H9 (cell line): ENCODE results near the gene APP. TPM values are rescaled to one million over a fixed set of nuclear protein-coding genes. Genes with fewer than 3 reads are reported as not detected.

Source experiments
- DNase-seq: peaks from one replicate; pipeline ENCODE4 v3.0.0-alpha.2; 2017
- H2AFZ ChIP-seq: one replicate; pipeline ENCODE4 v1.6.1; 2013; ENCODE audit warnings: mild to moderate bottlenecking, low read length, control low read depth, moderate library complexity
- H2AK5ac ChIP-seq: 2 replicates; pipeline ENCODE4 v1.6.1; 2013; ENCODE audit warnings: low read length, control low read depth, mixed read lengths; ENCODE audit not compliant: insufficient read length
- H2BK120ac ChIP-seq: one replicate; pipeline ENCODE4 v1.6.1; 2013; ENCODE audit warnings: low read depth, mild to moderate bottlenecking, low read length, control low read depth, inconsistent platforms; ENCODE audit not compliant: poor library complexity, severe bottlenecking
- H2BK12ac ChIP-seq: 2 replicates; pipeline ENCODE4 v1.6.1; 2013; ENCODE audit warnings: low read length, control low read depth, mixed read lengths, low read depth; ENCODE audit not compliant: insufficient read length
- H2BK15ac ChIP-seq: 2 replicates; pipeline ENCODE4 v1.6.1; 2013; ENCODE audit warnings: low read depth, low read length, control low read depth
- H2BK20ac ChIP-seq: one replicate; pipeline ENCODE4 v1.6.1; 2013; ENCODE audit warnings: low read depth, mild to moderate bottlenecking, low read length, control low read depth, inconsistent platforms; ENCODE audit not compliant: poor library complexity, severe bottlenecking
- H2BK5ac ChIP-seq: 2 replicates; pipeline ENCODE4 v1.6.1; 2013; ENCODE audit warnings: low read length, control low read depth, mixed read lengths; ENCODE audit not compliant: insufficient read length
- H3K14ac ChIP-seq: 2 replicates; pipeline ENCODE4 v1.6.1; 2013; ENCODE audit warnings: low read length, control low read depth; ENCODE audit not compliant: insufficient read depth
- H3K18ac ChIP-seq: 2 replicates; pipeline ENCODE4 v1.6.1; 2013; ENCODE audit warnings: low read depth, mild to moderate bottlenecking, mixed read lengths, low read length, control low read depth; ENCODE audit not compliant: insufficient read length
- H3K23ac ChIP-seq: 2 replicates; pipeline ENCODE4 v1.6.1; 2013; ENCODE audit warnings: low read length, control low read depth, mixed read lengths, low read depth; ENCODE audit not compliant: insufficient read length
- H3K23me2 ChIP-seq: 2 replicates; pipeline ENCODE4 v1.6.1; 2013; ENCODE audit warnings: low read depth, mild to moderate bottlenecking, mixed read lengths, low read length, control low read depth; ENCODE audit not compliant: insufficient read length, poor library complexity, severe bottlenecking
- H3K27ac ChIP-seq: 2 replicates; pipeline ENCODE4 v1.5.1; 2013; ENCODE audit warnings: low read length, control low read depth, mixed read lengths, low read depth; ENCODE audit not compliant: insufficient read length
- H3K27me3 ChIP-seq: 2 replicates; pipeline ENCODE4 v1.6.1; 2013; ENCODE audit warnings: low read length, control low read depth, inconsistent platforms; ENCODE audit not compliant: insufficient read depth
- H3K4ac ChIP-seq: 2 replicates; pipeline ENCODE4 v1.6.1; 2013; ENCODE audit warnings: low read depth, mild to moderate bottlenecking, control low read depth, inconsistent platforms, low read length, moderate library complexity
- H3K4me1 ChIP-seq: 2 replicates; pipeline ENCODE4 v1.6.1; 2013; ENCODE audit warnings: low read length, control low read depth, inconsistent platforms; ENCODE audit not compliant: insufficient read depth
- H3K4me2 ChIP-seq: 2 replicates; pipeline ENCODE4 v1.6.1; 2013; ENCODE audit warnings: low read length, control low read depth, mixed read lengths; ENCODE audit not compliant: insufficient read length, insufficient read depth
- H3K56ac ChIP-seq: 2 replicates; pipeline ENCODE4 v1.6.1; 2013; ENCODE audit warnings: low read depth, mild to moderate bottlenecking, mixed read lengths, low read length, control low read depth; ENCODE audit not compliant: insufficient read length
- H3K79me1 ChIP-seq: 2 replicates; pipeline ENCODE4 v1.6.1; 2013; ENCODE audit warnings: low read depth, mild to moderate bottlenecking, moderate library complexity, low read length, control low read depth, inconsistent platforms; ENCODE audit not compliant: insufficient read depth, poor library complexity, severe bottlenecking
- H3K79me2 ChIP-seq: 2 replicates; pipeline ENCODE4 v1.6.1; 2013; ENCODE audit warnings: low read length, control low read depth, inconsistent platforms; ENCODE audit not compliant: insufficient read depth
- H3K9ac ChIP-seq: 2 replicates; pipeline ENCODE4 v1.6.1; 2013; ENCODE audit warnings: low read length, control low read depth, mixed read lengths; ENCODE audit not compliant: insufficient read length; ENCODE audit errors: extremely low read depth
- H3K9me3 ChIP-seq: one replicate; pipeline ENCODE4 v1.6.1; 2013; ENCODE audit warnings: low read depth, low read length, inconsistent platforms; ENCODE audit not compliant: control insufficient read depth
- H3T11ph ChIP-seq: one replicate; pipeline ENCODE4 v1.6.1; 2013; ENCODE audit warnings: mild to moderate bottlenecking, low read length, control low read depth, inconsistent platforms
- H4K20me1 ChIP-seq: one replicate; pipeline ENCODE4 v1.6.1; 2013; ENCODE audit not compliant: control insufficient read depth, insufficient read length, insufficient read depth
- H4K5ac ChIP-seq: 2 replicates; pipeline ENCODE4 v1.6.1; 2013; ENCODE audit warnings: low read depth, mild to moderate bottlenecking, mixed read lengths, low read length, control low read depth; ENCODE audit not compliant: insufficient read length
- H4K8ac ChIP-seq: replicated peaks from 2 replicates; pipeline ENCODE4 v1.6.1; 2013; ENCODE audit warnings: low read length, control low read depth, mixed read lengths, low read depth; ENCODE audit not compliant: insufficient read length
- H4K91ac ChIP-seq: 2 replicates; pipeline ENCODE4 v1.6.1; 2013; ENCODE audit warnings: low read depth, mild to moderate bottlenecking, moderate library complexity, mixed read lengths, low read length, control low read depth; ENCODE audit not compliant: insufficient read length
- H3K27ac Mint-ChIP-seq, 3 experiments: 2 replicates in 2 of 3; 3 replicates in 1 of 3; pipeline ENCODE4 v1.8.0; 2020 to 2021; ENCODE audit warnings: mixed read lengths in 3 of 3, mild to moderate bottlenecking in 1 of 3, moderate library complexity in 1 of 3
- H3K27me3 Mint-ChIP-seq: 2 replicates; pipeline ENCODE4 v1.8.0; 2021; ENCODE audit warnings: low read depth, mild to moderate bottlenecking, moderate library complexity, mixed read lengths
- H3K36me3 Mint-ChIP-seq, 3 experiments: 2 replicates in 2 of 3; 3 replicates in 1 of 3; pipeline ENCODE4 v1.8.0; 2020 to 2021; ENCODE audit warnings: low read depth in 3 of 3, mixed read lengths in 3 of 3; ENCODE audit not compliant: insufficient read depth in 1 of 3
- H3K4me1 Mint-ChIP-seq, 2 experiments: 2 replicates each; pipeline ENCODE4 v1.8.0; 2020; ENCODE audit warnings: mixed read lengths in 2 of 2
- H3K4me3 Mint-ChIP-seq, 2 experiments: 2 replicates in 1 of 2; 3 replicates in 1 of 2; pipeline ENCODE4 v1.8.0; 2020 to 2021; ENCODE audit warnings: mild to moderate bottlenecking in 2 of 2, mixed read lengths in 2 of 2, moderate library complexity in 1 of 2
- H3K9me3 Mint-ChIP-seq, 2 experiments: 2 replicates in 1 of 2; 3 replicates in 1 of 2; pipeline ENCODE4 v1.8.0; 2020; ENCODE audit warnings: mild to moderate bottlenecking in 2 of 2, mixed read lengths in 2 of 2, moderate library complexity in 1 of 2
- WGBS: extraction: QIAGEN DNeasy Blood & Tissue Kit; methylation state at CpG from one replicate; pipeline ENCODE4 v1.1.7; 2013; ENCODE audit warnings: missing lambda C conversion rate, low lambda C conversion rate, mixed read lengths; ENCODE audit not compliant: insufficient read length; ENCODE audit errors: extremely low coverage; 5-methylcytosine and 5-hydroxymethylcytosine counted together
- total RNA-seq: library from RNA; stranded (reverse); gene quantifications from 2 replicates; pipeline ENCODE4 v1.2.1, GENCODE V29; 2021
- TF ChIP-seq, protein P1 (sequence below): fragments of 200-600 bp; sonication (generic); conservative IDR thresholded peaks from 3 replicates; pipeline ENCODE4 v1.8.0; 2021; ENCODE audit warnings: antibody characterized with exemption, mild to moderate bottlenecking

Gene APP
- total RNA-seq, 1 experiment from 2014 or later: 380 TPM

DNA sequence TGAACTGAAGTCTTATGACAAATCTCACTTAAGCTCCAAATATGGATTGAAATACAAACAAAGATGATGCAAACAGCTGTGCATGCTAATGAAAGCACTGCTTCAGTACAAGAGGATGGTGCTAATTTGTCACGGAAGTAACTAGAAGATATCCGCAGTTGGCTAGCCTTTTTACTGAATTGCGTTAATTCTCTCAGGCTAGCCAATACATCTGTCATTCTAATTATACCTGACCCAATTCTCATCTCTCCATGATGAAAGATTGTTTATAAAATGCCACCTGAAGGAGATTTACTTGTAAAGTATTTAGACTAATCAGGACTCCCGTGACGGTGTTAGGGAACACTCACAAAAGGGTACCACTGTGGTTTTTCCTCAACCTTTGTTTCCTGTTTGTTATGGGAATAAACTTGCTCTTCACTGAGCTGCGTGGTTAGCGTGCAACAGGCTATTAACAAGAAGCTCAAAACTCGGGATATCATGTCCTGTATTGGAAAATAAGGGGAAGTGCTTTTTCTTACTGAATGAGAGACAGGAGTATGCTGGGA lies 162.5 kb downstream of the APP start:
- no peak overlapping the region for H3K56ac ChIP-seq
- no peaks in the 10 kb centered on the region for H4K20me1 ChIP-seq
- no peaks in the 10 kb centered on the region for H3K27me3 ChIP-seq
- no peaks in the 10 kb centered on the region for H3K23me2 ChIP-seq
- Mint-ChIP-seq H3K9me3 (peaks cover 0 to 3% of the 10 kb centered on the region in 2 experiments; a peak in 1 of 5 replicates), H3K36me3 (peaks cover 8 to 17% (median 13%) of the 10 kb centered on the region in 3 experiments; a peak in 5 of 7 replicates), H3K27ac (peak overlapping the region; percentile 2 to 61 (median 10); a peak in 4 of 7 replicates), H3K4me1 (peaks cover 35 to 40% of the 10 kb centered on the region in 2 experiments), H3K4me3 (no peak overlapping the region), H3K27me3 (no peaks in the 10 kb centered on the region)
- no peak overlapping the region for H4K8ac ChIP-seq
- no CpG with 5 or more reads among the region's 8 CpGs for WGBS
- no peak overlapping the region for H3T11ph ChIP-seq
- no peak for DNase-seq
- no peak overlapping the region for H2BK12ac ChIP-seq
- H3K79me2 ChIP-seq: peaks cover 7% of the 10 kb centered on the region; the same call in 1 of the 2 replicates
- no peak overlapping the region for H3K23ac ChIP-seq
- H2AFZ ChIP-seq: no peak overlapping the region
- peaks cover 8% of the 10 kb centered on the region for H3K4me1 ChIP-seq
- H3K18ac ChIP-seq: no peak overlapping the region
- TF ChIP-seq, protein P1, sequence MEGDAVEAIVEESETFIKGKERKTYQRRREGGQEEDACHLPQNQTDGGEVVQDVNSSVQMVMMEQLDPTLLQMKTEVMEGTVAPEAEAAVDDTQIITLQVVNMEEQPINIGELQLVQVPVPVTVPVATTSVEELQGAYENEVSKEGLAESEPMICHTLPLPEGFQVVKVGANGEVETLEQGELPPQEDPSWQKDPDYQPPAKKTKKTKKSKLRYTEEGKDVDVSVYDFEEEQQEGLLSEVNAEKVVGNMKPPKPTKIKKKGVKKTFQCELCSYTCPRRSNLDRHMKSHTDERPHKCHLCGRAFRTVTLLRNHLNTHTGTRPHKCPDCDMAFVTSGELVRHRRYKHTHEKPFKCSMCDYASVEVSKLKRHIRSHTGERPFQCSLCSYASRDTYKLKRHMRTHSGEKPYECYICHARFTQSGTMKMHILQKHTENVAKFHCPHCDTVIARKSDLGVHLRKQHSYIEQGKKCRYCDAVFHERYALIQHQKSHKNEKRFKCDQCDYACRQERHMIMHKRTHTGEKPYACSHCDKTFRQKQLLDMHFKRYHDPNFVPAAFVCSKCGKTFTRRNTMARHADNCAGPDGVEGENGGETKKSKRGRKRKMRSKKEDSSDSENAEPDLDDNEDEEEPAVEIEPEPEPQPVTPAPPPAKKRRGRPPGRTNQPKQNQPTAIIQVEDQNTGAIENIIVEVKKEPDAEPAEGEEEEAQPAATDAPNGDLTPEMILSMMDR: no peak
- H3K4me2 ChIP-seq: no peak overlapping the region
- H3K9me3 ChIP-seq: no peaks in the 10 kb centered on the region
- no peak overlapping the region for H2BK20ac ChIP-seq
- H2BK5ac ChIP-seq: no peak overlapping the region
- H3K14ac ChIP-seq: no peak overlapping the region
- peaks cover 10% of the 10 kb centered on the region for H3K79me1 ChIP-seq
- H3K9ac ChIP-seq: no peak overlapping the region
- no peak overlapping the region for H4K91ac ChIP-seq
- no peak overlapping the region for H2BK120ac ChIP-seq
- H3K27ac ChIP-seq: no peak overlapping the region
- no peak overlapping the region for H2BK15ac ChIP-seq
- no peak overlapping the region for H3K4ac ChIP-seq
- H4K5ac ChIP-seq: no peak overlapping the region
- no peak overlapping the region for H2AK5ac ChIP-seq
